ENCODE results near the gene FUOM.

- TF ChIP-seq CTCF (IDR thresholded peaks at IDR 0.05), result no peak
- TF ChIP-seq POLR2A (IDR thresholded peaks at IDR 0.05), result no peak
Observed at GRCh38 chr10:133327651-133328357, 30.0 kb downstream of the FUOM start.
